Measurements from ENCODE around the gene IGFL1.
A peak's percentile ranks its signal among the peaks of the same experiment; 100 is the strongest.
"Not testable (repeated sequence)": the region's sequence is repeated elsewhere in the genome, so short reads cannot be mapped to it uniquely, and the experiment has no call there.

The IGFL1 gene

DNA sequence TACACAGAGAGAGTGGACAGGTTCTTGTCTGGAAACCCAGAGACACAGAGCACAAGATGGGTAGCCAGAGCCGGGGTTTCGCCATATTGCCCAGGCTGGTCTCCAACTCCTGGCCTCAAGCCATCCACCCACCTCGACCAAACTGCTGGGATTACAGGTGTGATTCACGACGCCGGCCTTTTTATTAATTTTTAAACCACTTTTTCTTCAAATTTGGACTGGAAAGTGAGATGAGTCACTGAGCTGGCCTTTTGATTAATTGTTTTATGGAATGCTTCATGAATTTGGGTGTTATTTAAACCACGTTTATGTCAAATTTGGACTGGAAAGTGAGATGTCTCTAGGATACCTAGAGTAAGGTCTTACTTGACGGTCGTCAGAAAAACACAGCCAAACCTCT, 12.1 kb upstream of the IGFL1 start:
- no peak overlapping the region for H3K4me3 ChIP-seq (ENCODE audit: control insufficient read depth, low read depth, low read length)
- DNase-seq (ENCODE audit: low read depth) = no peak
- TF ChIP-seq, protein P1, sequence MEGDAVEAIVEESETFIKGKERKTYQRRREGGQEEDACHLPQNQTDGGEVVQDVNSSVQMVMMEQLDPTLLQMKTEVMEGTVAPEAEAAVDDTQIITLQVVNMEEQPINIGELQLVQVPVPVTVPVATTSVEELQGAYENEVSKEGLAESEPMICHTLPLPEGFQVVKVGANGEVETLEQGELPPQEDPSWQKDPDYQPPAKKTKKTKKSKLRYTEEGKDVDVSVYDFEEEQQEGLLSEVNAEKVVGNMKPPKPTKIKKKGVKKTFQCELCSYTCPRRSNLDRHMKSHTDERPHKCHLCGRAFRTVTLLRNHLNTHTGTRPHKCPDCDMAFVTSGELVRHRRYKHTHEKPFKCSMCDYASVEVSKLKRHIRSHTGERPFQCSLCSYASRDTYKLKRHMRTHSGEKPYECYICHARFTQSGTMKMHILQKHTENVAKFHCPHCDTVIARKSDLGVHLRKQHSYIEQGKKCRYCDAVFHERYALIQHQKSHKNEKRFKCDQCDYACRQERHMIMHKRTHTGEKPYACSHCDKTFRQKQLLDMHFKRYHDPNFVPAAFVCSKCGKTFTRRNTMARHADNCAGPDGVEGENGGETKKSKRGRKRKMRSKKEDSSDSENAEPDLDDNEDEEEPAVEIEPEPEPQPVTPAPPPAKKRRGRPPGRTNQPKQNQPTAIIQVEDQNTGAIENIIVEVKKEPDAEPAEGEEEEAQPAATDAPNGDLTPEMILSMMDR (conservative IDR thresholded peaks at IDR 0.05; ENCODE audit: control insufficient read depth, insufficient read depth, low read depth, low read length) = no peak

DNA sequence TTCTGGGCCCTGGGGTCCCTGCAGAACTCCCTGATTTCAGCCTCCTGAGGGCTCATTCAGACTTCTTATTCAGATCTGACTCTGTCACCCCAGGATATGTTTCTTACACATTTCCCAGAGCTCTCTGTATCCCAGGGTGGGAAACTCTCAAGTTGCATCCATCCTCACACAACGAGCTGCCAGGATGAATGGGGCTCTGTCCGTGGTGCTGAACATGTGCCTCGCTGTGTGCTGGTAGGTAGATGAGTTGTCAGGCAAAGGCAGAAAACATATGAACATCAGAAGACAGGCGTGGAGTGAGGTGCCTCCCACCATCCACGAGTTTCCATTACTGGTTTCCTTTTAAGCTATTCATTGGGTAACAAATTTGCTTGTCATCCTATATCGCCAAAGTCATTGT, 11.4 kb upstream of the IGFL1 start:
- H3K4me3 ChIP-seq (ENCODE audit: control insufficient read depth, low read depth, low read length) = no peak overlapping the region
- TF ChIP-seq, protein P1 (conservative IDR thresholded peaks at IDR 0.05; ENCODE audit: control insufficient read depth, insufficient read depth, low read depth, low read length) = no peak
- peak; percentile 37 for DNase-seq (ENCODE audit: low read depth)

DNA sequence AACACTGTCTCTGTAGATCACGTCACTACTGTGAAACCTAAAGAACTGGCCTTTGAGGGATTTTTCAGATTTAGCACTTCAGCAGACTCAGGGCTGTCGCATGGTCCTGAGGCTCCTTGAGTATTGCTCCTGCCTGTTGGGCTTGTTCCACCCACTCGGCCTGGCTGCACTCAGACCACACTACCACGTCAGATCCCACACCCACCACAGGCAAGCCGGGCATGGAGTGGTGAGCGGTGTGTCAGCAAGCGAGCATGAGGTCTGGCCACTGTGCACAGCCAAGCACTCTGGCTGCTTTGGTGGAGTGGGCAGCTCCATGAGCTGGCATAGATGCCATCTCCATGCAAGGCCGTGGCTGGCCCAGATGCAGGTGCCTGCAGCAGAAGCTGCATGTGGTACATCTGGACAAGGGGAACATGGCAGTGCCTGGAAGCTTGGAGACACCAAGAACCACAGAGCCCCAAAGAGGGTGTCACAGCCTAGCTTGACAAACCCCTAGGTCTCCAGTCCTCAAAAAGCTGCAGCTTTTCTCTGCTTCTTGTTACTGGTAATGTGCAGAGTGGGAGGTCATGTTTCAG, 9.4 kb upstream of the IGFL1 start:
- TF ChIP-seq, protein P1 (conservative IDR thresholded peaks at IDR 0.05; ENCODE audit: control insufficient read depth, insufficient read depth, low read depth, low read length) = no peak
- DNase-seq (ENCODE audit: low read depth) = no peak
- H3K4me3 ChIP-seq (ENCODE audit: control insufficient read depth, low read depth, low read length) = no peak overlapping the region

DNA sequence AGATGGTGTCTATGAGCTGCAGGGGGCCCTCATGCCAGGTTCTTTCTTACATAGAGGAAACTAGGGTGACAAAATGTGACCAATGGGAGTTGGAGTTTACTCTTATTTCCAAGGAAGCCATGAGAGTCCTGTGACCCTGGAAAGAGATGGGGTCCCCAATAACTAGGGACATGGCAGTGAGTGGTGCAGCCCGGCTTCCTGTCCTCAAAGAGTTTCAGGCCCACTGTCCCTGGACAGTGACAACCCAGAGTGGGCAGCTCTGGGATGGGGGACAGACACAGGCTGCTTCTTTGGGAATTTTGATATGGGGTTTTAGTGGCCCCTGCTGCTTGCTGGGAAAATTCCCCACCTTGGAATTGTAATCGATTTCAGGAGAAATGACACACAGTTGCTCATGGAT, 8.4 kb upstream of the IGFL1 start:
- H3K4me3 ChIP-seq (ENCODE audit: control insufficient read depth, low read depth, low read length) = no peak overlapping the region
- no peak for DNase-seq (ENCODE audit: low read depth)
- TF ChIP-seq, protein P1 (conservative IDR thresholded peaks at IDR 0.05; ENCODE audit: control insufficient read depth, insufficient read depth, low read depth, low read length) = no peak

DNA sequence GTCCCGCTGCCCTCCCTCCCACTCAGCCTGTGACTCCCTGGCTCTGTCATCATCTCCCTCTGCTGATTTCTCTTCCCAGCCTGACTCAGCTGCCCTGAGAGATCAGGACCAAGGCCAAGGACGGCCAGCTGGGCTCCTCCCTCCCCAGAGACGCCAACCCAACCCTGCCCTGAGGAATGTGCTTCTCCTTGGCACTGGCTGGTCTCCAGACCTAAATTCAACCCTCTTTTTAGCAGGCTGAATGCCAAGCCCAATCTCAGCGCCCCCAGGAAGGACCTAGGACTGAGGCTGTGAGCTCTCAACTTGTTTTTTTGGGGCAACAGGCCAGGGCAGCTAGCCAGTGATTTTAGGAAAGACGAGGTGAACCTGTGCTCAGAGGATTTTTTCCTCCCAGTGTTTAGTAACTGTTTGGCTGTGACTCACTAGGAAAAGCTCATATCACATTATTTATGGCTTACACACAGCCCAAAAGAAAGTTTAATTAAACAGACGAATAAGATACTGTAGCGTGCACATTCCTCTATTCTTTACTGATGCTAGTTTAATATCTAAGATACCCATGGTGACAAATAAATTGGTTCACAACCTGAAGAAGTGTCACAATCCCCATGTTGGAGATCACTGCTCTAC, 7.4 kb upstream of the IGFL1 start:
- H3K4me3 ChIP-seq (ENCODE audit: control insufficient read depth, low read depth, low read length) = no peak overlapping the region
- DNase-seq (ENCODE audit: low read depth) = peak; percentile 68
- TF ChIP-seq, protein P1 (conservative IDR thresholded peaks at IDR 0.05; ENCODE audit: control insufficient read depth, insufficient read depth, low read depth, low read length) = no peak

DNA sequence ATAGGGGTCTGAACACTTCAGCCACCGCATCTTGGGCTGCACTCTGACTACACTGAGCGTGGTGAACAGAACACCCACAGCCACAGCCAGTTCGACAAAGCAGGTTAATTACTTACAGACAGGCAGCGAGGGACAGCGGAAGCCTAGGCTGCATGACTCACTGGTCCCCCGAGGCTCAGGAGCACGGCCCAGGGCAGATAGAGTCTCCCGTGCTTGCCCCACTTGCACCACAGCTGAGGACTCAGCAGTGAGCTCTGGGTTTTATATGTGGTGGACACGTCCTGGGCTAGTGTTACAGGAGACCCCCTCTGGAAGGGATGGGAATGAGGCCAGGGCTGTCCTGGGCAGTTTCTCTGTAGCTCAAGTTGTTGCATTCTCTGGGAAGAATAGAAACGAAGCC, 5.8 kb upstream of the IGFL1 start:
- not testable (repeated sequence) for H3K4me3 ChIP-seq (ENCODE audit: control insufficient read depth, low read depth, low read length)
- peak; percentile 47 for DNase-seq (ENCODE audit: low read depth)

DNA sequence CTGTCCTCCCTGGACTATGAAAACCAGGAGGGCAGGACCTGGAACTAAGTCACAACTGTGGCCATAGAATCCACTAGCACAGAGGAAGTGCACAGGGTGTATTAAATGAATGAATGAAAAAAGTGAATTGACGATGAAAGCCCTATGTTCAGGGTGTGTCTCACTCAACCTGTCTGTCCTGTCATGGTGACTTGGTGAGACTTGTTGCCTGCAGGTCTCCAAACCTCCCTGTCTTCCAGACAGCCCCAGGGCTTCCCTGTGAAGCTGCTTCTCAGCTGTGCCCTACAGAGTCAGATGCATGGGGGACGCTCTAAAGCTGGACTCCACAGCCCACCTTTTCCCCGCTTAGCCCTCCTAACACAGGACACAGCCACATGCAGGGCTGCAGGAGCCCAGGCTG, 4.8 kb upstream of the IGFL1 start:
- H3K4me3 ChIP-seq (ENCODE audit: control insufficient read depth, low read depth, low read length) = no peak overlapping the region
- TF ChIP-seq, protein P1 (conservative IDR thresholded peaks at IDR 0.05; ENCODE audit: control insufficient read depth, insufficient read depth, low read depth, low read length) = no peak
- no peak for DNase-seq (ENCODE audit: low read depth)
